CD1c-positive myeloid dendritic cell (primary cell): ENCODE data around the gene MRPL41.
"Not testable (repeated sequence)": the region's sequence is repeated elsewhere in the genome, so short reads cannot be mapped to it uniquely, and the experiment has no call there.

Experiments used
- DNase-seq: peaks from one replicate; pipeline ENCODE4 v3.0.0-alpha.2; 2016; ENCODE audit errors: extremely low spot score

Gene MRPL41

DNA sequence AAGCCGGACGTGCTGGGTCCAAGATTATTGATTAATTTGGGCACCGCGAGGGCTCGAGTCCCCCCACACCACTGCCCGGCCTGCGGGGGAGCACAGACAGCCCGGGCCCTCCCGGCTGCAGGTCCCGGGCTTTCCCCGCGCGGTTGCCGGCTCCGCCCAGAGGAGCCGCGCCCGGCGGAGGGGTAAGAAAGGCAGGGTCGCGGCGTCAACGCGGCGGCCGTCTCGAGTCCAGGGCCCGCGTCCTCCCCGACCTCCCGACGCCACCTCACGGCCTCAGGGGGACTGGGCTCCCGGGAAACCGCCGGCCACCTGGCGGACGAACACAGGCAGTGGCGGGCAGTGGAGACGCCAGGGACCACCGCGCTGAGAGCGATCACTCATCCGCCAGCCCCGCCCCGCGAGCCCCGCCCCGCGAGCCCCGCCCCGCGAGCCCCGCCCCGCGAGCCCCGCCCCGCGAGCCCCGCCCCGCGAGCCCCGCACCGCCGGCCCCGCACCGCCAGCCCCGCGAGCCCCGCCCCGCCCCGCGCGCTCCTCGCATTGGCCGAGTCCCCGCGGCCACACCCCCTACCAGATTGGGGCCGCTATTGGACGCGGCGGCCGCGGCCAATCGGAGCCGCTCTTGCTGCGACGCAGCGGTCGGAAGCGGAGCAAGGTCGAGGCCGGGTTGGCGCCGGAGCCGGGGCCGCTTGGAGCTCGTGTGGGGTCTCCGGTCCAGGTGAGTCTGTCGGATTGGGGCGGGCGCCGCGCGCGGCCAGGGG is at the start of gene MRPL41:
Gene MRPL41 (plus strand): TSS at position 616 of the 758 bp plus-strand sequence. CDS start 203 bp downstream, outside the sequence.
- DNase-seq, result peak; percentile 96

DNA sequence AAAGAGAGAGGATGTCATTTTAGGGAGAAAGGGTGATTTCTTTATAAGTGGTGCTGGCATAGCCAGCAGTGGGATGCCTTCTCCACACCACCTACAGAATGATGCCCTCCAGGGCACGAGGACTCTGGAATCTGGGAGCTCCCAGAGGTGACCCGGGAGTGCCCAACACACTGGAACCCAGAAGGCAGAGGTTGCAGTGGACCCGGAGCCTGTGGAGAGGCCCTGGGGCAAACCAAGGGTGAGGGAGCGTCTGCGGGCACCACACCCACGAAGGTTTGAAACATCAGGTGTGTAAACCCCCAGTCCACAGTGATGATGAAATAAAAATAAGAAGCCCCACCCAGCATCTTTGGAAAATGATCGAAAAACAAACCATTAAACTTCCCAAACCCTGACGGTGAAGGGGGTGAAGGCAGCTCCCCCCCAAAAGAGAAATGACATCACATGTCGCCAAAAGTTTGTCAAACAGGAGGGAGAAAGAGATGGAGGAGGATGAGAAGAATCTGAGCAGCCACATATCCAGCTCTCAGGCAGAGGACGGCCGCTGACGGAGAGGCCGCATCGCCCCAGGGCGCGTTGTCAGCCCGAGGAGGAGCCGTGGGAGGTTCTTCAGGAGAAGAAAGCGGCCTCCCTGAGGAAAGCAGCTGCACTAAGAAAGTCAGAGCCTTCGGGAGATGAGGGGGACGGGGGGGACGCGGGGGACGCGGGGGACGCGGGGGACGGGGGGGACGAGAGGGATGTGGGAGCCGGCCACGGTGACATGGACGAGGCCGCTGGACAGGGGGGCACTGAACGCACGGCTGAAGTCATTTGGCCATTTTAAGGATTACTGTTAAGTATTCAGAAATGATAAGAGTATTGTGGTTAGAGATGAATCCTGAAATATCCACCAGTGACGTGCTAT is 49.4 kb upstream of the MRPL41 start:
- no peak for DNase-seq

DNA sequence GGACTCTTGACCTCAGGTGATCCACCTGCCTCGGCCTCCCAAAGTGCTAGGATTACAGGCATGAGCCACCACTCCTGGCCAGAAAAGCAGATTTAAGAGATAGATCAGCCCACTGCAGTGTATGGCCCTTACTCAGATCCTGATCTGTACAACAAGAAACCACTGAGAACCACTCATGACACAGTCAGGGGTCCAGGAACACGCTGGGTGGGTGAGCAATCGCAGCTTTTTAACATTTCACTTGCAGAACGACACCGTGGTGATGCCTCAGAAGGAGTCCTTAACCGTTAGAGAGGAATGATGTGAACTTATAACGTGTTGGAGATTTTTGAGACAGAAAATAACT is 47.3 kb upstream of the MRPL41 start:
- no peak for DNase-seq

DNA sequence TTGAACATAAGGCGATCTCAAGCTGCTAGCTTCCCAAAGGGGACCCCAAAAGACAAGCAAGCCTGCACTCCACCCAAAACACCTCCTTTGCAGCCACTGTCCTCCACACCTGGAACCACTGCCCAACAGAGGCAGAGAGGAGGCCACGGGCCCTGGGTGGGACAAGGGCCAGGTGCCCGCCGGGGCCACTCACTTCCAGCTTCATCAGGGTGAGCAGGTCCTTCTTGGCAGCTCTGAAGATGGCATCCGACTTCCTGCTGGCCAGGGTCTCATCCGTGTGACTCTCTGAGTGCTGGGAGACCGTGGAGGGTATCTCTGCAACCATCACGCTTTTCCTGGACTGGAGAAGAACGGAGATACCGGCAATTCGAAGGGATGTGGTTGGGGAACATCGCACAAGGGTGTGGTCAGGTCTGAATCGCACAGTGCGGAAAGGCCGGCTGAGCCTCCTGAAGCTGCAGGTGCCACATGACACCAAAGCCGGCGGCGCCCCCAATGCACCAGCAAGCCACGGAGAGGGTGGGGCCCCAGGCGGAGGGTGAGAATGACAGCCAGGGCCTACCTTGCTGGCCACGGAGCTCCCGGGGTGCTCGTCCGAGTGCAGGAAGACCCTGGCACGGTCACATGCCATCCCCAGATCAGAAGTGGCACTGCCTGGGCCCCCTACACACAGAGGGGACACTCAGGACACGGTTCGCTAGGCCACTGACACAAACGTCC is 46.1 kb upstream of the MRPL41 start:
- DNase-seq, result no peak

DNA sequence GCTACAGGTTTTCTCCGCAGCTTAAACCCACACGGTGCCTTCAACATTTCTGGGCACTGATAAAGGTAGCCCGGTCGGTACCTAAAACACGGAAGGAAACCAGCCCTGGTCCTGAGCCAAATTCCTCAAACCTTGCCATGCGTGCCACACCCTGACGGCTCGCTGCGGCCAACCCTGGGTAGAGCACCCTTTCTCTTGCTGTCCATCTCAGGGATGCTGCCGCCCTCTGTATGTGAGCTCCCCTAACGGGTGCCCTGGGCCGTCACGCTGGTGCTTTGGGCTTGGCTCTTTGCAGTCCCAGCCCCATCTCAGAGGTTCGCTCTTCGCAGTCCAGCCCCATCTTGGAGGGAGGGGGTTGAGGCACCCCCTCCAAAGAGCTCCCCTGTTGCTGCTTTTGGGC is 45.4 kb upstream of the MRPL41 start:
- no peak for DNase-seq

DNA sequence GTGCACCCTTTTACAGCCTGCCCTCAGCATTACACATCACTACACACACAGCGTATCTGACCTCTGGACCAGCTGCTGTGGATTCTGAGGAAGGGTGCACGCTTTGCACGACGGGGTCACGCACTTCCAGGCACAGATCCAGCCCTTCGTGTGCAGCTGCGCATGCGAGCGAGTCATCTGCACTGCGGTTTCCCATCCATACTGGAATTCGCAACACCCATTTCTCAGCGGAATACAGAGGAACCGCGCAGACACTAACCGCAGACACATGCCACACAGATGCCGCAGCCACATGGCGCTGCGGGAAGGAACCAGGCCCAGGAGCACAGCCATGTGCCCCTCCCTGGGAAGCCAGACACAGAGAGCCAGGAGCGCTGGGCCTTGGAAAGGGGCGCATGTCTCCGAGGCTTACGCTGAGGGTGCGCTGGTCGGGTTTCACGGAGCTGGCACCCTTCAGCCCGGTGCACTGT is 44.9 kb upstream of the MRPL41 start:
- DNase-seq, result no peak

DNA sequence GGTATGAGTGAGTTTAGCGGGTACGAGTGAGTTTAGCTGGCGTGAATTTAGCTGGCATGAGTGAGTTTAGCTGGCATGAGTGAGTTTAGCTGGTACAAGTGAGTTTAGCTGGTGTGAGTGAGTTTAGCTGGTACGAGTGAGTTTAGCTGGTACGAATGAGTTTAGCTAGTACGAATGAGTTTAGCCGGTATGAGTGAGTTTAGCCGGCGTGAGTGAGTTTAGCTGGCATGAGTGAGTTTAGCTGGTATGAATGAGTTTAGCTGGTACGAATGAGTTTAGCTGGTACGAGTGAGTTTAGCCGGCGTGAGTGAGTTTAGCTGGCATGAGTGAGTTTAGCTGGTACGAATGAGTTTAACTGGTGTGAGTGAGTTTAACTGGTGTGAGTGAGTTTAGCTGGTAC is 42.5 kb upstream of the MRPL41 start:
- no peak for DNase-seq

DNA sequence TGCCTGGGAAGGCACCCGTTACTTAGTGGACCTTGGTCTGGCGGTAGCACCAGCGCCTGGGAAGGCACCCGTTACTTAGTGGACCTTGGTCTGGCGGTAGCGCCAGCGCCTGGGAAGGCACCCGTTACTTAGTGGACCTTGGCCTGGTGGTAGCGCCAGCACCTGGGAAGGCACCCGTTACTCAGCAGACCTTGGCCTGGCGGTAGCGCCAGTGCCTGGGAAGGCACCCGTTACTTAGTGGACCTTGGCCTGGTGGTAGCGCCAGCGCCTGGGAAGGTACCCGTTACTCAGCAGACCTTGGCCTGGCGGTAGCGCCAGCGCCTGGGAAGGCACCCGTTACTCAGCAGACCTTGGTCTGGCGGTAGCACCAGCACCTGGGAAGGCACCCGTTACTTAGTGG is 40.6 kb upstream of the MRPL41 start:
- not testable (repeated sequence) for DNase-seq

DNA sequence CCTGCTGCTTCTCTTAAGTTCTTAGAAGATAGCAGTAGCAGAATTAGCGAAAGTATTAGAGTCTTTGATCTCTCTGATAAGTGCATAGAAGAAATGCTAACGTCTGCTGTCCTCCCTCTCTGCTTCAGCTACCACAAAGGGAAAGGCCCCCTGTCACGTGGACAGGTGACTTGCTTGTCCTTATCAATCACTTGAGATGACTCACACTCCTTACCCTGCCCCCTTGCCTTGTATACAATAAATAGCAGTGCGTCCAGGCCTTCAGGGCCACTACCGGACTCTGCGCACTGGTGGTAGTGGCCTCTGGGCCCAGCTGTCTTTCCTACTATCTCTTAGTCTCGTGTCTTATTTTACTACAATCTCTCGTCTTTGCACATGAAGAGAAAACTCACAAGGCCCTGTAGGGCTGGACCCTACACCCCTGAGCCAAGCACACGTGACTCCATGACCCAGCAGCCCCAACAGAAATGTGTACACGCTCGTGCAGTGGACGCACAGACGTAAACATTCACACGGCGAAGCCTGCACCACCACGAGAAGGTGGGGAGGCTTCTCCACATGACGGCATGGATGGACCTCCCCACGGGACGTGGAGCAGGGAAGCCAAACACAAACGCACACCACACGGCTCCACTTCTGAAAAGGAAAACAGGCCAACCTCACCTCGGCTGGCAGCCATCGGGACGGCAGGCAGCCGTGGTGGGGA is 39.8 kb upstream of the MRPL41 start:
- DNase-seq, result no peak

DNA sequence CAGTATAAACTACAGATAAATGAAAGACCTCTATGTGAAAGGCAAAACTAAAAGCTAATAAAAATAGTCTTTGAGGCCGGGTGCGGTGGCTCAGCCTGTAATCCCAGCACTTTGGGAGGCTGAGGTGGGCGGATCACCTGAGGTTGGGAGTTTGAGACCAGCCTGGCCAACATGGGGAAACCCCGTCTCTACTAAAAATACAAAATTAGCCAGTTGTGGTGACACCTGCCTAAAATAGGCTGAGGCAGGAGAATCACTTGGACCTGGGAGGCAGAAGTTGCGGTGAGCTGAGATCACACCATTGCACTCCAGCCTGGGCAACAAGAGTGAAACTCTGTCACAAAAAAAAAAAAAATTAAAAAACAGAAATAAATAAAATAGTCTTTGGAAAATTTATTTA is 38.5 kb upstream of the MRPL41 start:
- DNase-seq, result not testable (repeated sequence)

DNA sequence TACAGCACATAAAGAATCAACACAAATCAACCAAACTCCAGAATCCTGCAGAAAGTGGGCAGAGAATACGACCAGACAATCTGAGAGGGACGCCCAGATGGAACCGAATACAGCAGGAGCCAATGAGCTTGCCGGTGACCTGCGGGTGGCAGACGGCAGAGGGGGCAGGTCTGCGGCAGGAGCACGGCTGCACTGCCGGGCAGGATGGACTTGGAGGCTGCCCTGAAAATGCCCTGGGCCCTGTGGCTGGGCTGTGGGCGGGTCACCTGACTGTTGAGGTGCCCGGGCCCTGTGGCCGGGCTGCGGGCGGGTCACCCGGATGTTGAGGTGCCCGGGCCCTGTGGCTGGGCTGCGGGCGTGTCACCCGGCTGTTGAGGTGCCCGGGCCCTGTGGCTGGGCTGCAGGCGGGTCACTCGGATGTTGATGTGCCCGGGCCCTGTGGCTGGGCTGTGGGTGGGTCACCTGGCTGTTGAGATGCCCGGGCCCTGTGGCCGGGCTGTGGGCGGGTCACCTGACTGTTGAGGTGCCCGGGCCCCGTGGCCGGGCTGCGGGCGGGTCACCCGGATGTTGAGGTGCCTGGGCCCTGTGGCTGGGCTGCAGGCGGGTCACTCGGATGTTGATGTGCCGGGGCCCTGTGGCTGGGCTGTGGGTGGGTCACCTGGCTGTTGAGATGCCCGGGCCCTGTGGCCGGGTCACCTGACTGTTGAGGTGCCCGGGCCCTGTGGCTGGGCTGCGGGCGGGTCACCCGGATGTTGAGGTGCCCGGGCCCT is 37.7 kb upstream of the MRPL41 start:
- DNase-seq, result not testable (repeated sequence)

DNA sequence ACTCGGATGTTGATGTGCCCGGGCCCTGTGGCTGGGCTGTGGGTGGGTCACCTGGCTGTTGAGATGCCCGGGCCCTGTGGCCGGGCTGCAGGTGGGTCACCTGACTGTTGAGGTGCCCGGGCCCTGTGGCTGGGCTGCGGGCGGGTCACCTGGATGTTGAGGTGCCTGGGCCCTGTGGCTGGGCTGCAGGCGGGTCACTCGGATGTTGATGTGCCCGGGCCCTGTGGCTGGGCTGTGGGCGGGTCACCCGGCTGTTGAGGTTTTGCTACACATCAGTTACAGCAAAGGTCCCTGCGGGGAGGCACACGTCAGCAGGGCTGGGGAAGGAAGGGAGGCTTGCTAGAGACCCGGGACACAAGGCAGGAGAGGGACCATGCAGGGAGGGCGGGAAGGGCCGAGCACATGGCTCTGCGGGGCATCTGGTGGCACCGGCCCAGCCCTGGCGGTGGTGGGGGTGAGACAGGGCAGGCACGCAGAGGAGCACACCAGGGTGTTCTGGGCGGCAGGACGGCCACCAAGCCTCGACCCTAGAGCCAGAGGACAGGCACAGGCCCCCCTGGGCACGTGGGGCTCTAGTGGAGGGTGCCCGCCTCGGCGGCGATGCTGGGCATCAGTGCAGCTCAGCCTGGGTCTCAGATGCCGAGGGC is 36.9 kb upstream of the MRPL41 start:
- DNase-seq, result no peak

DNA sequence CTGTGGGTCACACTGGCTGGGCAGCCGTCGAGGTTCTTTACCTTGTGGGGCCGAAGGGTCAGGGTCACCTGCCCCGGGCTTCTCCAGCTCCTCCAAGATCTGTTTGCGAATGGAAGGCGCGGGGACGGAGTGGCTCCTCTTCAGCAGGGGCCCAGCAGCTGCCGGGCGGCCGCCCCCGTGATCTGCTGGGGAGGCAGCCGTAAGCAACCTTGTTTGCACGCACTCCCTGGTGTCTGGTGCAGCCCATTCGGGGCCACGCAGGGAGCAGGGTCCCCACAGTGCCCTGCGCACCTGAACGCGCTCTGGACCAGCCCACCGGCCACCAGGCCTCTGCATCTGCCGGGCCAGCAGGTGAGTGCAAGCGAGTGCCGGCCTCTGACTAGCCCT is 36.3 kb upstream of the MRPL41 start:
- no peak for DNase-seq

DNA sequence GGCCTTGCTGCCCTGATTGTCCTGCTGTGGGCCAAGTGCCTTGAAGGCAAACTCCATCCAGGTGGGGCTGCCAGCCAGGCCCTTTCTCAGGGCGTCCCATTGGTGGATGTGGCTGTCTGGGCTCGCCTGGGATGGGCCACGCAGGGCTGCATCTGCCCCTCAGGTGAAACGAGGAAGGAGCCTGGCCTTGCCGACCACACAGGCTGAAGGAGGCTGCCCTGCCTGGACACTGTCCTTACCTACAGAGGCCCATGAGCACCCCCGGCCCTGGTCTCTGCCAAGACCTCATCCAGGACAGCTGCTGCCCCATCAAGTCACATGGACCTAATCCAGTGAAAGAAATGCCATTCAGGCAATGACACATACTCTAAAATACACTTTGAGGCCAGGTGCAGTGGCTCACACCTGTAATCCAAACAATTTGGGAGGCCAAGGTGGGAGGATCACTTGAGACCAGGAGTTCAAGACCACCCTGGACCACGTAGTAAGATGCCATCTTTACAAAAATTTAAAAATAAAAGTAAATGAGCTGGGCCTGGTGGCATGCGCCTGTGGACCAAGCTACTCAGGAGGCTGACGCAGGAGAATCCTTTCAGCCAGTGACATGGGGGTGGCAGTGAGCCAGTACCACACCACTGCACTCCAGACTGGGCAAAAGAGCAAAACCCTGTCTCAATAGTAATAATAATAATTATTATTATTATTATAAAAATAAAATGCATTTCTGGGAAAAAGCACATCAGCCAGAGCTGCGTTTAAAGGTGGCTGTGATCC is 35.3 kb upstream of the MRPL41 start:
- no peak for DNase-seq

DNA sequence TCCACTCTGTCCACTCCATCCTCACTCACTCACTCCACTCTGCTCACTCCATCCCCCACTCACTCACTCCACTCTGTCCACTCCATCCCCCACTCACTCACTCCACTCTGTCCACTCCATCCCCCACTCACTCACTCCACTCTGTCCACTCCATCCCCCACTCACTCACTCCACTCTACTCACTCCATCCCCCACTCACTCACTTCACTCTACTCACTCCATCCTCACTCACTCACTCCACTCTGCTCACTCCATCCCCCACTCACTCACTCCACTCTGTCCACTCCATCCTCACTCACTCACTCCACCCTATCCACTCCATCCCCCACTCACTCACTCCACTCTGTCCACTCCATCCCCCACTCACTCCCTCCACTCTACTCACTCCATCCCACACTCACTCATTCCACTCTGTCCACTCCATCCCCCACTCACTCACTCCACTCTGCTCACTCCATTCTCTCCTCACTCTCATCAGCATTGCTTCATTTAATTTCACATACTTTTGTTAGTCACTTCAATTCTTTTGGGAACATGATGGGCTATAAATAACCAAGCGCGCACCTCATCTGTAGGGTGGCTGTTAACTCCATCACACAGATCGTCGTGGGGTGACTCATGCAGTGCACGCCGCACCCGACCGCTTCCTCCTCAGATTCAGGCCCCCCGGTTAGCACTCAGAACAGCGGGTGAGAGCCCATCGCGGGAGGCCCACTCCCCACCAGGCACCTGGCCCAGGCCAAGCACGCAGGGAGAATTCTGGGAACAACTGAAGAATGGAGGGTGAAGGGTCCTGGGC is 32.8 kb upstream of the MRPL41 start:
- not testable (repeated sequence) for DNase-seq

DNA sequence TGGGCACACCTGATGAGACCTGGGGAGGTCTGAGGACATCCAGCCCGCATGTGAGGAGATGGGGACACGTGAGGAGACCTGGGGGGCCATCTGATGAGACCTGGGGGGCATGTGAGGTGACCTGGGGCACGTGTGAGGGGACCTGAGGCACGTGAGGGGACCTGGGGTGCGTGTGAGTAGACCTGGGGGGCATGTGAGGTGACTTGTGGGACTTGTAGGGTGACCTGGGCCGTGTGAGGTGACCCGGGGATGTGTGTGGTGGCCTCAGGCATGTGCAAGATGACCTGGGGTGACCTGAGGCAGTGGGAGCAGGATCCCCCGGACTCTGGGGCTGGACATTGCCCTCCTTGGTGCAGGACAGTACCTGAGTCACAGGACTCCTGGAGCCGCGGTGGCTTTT is 32.1 kb upstream of the MRPL41 start:
- DNase-seq, result no peak

DNA sequence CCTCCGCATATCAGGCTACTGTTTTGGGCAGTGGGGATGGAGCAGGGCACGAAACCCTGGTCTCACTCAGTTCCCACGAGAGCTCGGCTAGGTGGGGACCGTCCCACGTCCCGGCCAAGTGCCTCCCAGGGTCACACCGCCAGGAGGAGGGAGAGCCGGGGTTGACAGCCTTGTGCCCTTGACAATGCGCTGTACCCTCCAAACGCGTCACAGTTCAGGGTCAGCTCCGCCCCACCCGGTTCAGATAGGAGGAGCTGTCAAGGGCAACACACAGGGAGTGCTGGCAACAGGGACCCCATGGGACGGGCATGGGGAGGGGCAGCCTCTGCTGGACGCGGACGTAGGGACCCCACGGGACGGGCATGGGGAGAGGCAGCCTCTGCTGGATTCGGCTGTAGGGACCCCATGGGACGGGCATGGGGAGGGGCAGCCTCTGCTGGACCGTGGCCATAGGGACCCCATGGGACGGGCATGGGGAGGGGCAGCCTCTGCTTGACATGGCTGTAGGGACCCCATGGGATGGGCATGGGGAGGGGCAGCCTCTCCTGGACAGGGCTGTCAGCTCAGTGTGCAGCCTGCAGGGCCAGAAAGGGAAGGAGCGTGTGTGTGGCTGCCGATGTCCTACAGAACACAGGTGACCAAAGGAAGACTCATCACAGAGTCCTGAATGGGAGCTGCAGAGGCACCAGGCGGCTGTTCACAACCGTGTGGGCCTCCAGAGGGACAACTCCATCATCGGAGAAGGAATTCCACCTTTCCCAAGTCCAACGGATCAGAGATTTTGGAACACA is 30.9 kb upstream of the MRPL41 start:
- no peak for DNase-seq

DNA sequence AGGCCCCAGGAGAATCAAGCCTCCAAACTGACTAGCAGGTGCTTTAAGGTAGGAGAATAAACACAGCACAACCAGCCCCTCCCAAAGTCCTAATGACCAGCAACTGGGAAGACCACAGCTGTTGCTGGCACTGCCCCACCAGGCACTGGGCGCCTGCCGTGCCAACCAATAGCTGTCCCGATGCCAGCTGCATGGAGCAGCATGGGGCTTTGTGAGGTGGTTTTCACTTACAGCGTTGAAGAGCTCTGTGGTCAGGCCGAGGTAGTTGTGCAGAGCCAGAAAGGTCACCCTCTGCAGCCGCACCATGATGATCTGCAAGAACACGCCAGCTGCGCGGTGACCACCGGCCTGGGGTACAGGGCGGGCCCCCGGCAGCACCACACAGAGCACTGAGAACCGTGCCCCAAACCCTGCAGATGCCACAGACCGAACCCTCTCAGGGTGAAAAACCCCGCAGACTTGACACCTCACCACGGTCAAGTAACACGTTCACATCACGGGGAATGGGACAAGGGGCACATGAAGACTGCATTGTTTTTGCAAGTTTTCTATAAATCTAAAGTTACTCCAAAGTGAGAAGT is 30.2 kb upstream of the MRPL41 start:
- no peak for DNase-seq
